IMR-90 (cell line): Measurements from ENCODE around the gene DIAPH2. TPM values are rescaled to one million over a fixed set of nuclear protein-coding genes. Genes with fewer than 3 reads are reported as not detected.

ENCODE experiments used
- ATAC-seq: fragments of 200-7000 bp; cut with Tn5 transposase; 2 replicates; pipeline ENCODE4 v1.9.1; 2020; ENCODE audit warnings: low read depth, mild to moderate bottlenecking, moderate library complexity
- BruUV-seq: library from RNA; stranded (reverse); fragments of 400-500 nt; replicated peaks from 2 replicates; lab custom pipeline; 2021; lab: Mats Ljungman, UMichigan
- CTCF ChIA-PET: fragments of 300-600 bp; formaldehyde crosslinking; extraction: SDS; loops from one replicate; lab custom pipeline; 2021; ENCODE audit warnings: antibody characterized with exemption; lab: Yijun Ruan, JAX
- POLR2A ChIA-PET: fragments of 300-600 bp; sonication (Branson Sonifier 250); formaldehyde crosslinking; loops from one replicate; lab custom pipeline; 2022; ENCODE audit warnings: antibody characterized with exemption; ENCODE audit not compliant: unreplicated experiment; lab: Charles Lee
- DNase-seq: peaks from one replicate; pipeline ENCODE4 v3.0.0; 2013
- H2AFZ ChIP-seq: replicated peaks from 2 replicates; pipeline ENCODE3; 2013; ENCODE audit warnings: low read length, mild to moderate bottlenecking; ENCODE audit not compliant: poor library complexity
- H2AK5ac ChIP-seq: 2 replicates; pipeline ENCODE4 v1.6.1; 2013; ENCODE audit warnings: low read depth, low read length, inconsistent platforms
- H2AK9ac ChIP-seq: replicated peaks from 2 replicates; pipeline ENCODE3; 2013; ENCODE audit warnings: mild to moderate bottlenecking, low read depth, low read length, moderate library complexity; ENCODE audit not compliant: poor library complexity
- H2BK120ac ChIP-seq: 2 replicates; pipeline ENCODE4 v1.6.1; 2013; ENCODE audit warnings: low read depth, low read length, inconsistent platforms
- H2BK15ac ChIP-seq: 3 replicates; pipeline ENCODE4 v1.6.1; 2013; ENCODE audit warnings: low read depth, low read length, inconsistent platforms
- H2BK20ac ChIP-seq: 2 replicates; pipeline ENCODE4 v1.6.1; 2013; ENCODE audit warnings: low read depth, mild to moderate bottlenecking, inconsistent platforms, low read length, moderate library complexity
- H2BK5ac ChIP-seq: 2 replicates; pipeline ENCODE4 v1.6.1; 2013; ENCODE audit warnings: mild to moderate bottlenecking, low read depth, low read length, inconsistent platforms; ENCODE audit not compliant: poor library complexity, severe bottlenecking
- H3K14ac ChIP-seq: replicated peaks from 2 replicates; pipeline ENCODE4 v1.6.1; 2013; ENCODE audit warnings: low read depth, low read length, inconsistent platforms
- H3K18ac ChIP-seq: 2 replicates; pipeline ENCODE4 v1.6.1; 2013; ENCODE audit warnings: low read depth, low read length, control low read depth
- H3K23ac ChIP-seq: 2 replicates; pipeline ENCODE4 v1.6.1; 2013; ENCODE audit warnings: low read depth, low read length, inconsistent platforms
- H3K27ac ChIP-seq: 2 replicates; pipeline ENCODE4 v1.5.1; 2013; ENCODE audit warnings: mild to moderate bottlenecking, control low read depth, low read length; ENCODE audit not compliant: insufficient read depth
- H3K27me3 ChIP-seq: 2 replicates; pipeline ENCODE4 v1.6.1; 2013; ENCODE audit warnings: low read length; ENCODE audit not compliant: control insufficient read depth, insufficient read depth
- H3K36me3 ChIP-seq: 2 replicates; pipeline ENCODE4 v1.6.1; 2013; ENCODE audit warnings: low read length, mixed read lengths; ENCODE audit not compliant: control insufficient read depth, insufficient read depth
- H3K4ac ChIP-seq: 2 replicates; pipeline ENCODE4 v1.6.1; 2013; ENCODE audit warnings: low read depth, low read length, inconsistent platforms
- H3K4me1 ChIP-seq: 2 replicates; pipeline ENCODE4 v1.6.1; 2013; ENCODE audit warnings: low read length, mixed read lengths; ENCODE audit not compliant: control insufficient read depth, insufficient read depth
- H3K4me2 ChIP-seq: 2 replicates; pipeline ENCODE4 v1.6.1; 2013; ENCODE audit warnings: low read depth, mild to moderate bottlenecking, control low read depth, low read length, moderate library complexity
- H3K4me3 ChIP-seq: 2 replicates; pipeline ENCODE4 v1.5.1; 2013; ENCODE audit warnings: low read depth, mild to moderate bottlenecking, control low read depth, low read length, moderate library complexity; ENCODE audit not compliant: insufficient read depth
- H3K56ac ChIP-seq: 2 replicates; pipeline ENCODE4 v1.6.1; 2013; ENCODE audit warnings: low read length, inconsistent platforms; ENCODE audit not compliant: insufficient read depth; ENCODE audit errors: extremely low read depth
- H3K79me1 ChIP-seq, 2 experiments: 2 replicates each; pipeline ENCODE4 v1.6.1; 2013; ENCODE audit warnings: low read length in 2 of 2, inconsistent platforms in 1 of 2, low read depth in 1 of 2
- H3K9ac ChIP-seq: 2 replicates; pipeline ENCODE4 v1.6.1; 2013; ENCODE audit warnings: low read depth, low read length, control low read depth
- H3K9me1 ChIP-seq: 2 replicates; pipeline ENCODE4 v1.6.1; 2013; ENCODE audit warnings: low read length, inconsistent platforms; ENCODE audit not compliant: insufficient read depth
- H3K9me3 ChIP-seq: 2 replicates; pipeline ENCODE4 v1.6.1; 2013; ENCODE audit warnings: low read length; ENCODE audit not compliant: control insufficient read depth, insufficient read depth
- H4K20me1 ChIP-seq: 2 replicates; pipeline ENCODE4 v1.6.1; 2013; ENCODE audit warnings: low read length, inconsistent platforms; ENCODE audit not compliant: insufficient read depth
- H4K5ac ChIP-seq: 2 replicates; pipeline ENCODE4 v1.6.1; 2013; ENCODE audit warnings: mild to moderate bottlenecking, low read depth, low read length, control low read depth
- H4K8ac ChIP-seq, 2 experiments: 2 replicates each; pipeline ENCODE4 v1.6.1; 2013; ENCODE audit warnings: low read depth in 2 of 2, low read length in 2 of 2, control low read depth in 1 of 2, inconsistent platforms in 1 of 2
- H4K91ac ChIP-seq: 2 replicates; pipeline ENCODE4 v1.6.1; 2013; ENCODE audit warnings: low read depth, low read length, inconsistent platforms; ENCODE audit not compliant: insufficient read depth
- BHLHE40 ChIP-seq: fragments of 150-350 bp; IDR thresholded peaks from 2 replicates; pipeline ENCODE4 v1.6.1; 2016; ENCODE audit warnings: mild to moderate bottlenecking, low read depth, low read length
- CEBPB ChIP-seq: IDR thresholded peaks from 2 replicates; pipeline ENCODE4 v1.6.1; 2012; ENCODE audit warnings: low read depth, low read length, improper control_type of control experiment
- CTCF ChIP-seq: conservative IDR thresholded peaks from 2 replicates; pipeline ENCODE4 v1.5.1; 2012; ENCODE audit warnings: mild to moderate bottlenecking, low read depth, low read length, improper control_type of control experiment
- ELK1 ChIP-seq: fragments of 150-350 bp; IDR thresholded peaks from 2 replicates; pipeline ENCODE4 v1.6.1; 2016; ENCODE audit warnings: low read depth, mild to moderate bottlenecking, low read length, moderate library complexity, borderline replicate concordance
- FOS ChIP-seq: fragments of 150-350 bp; IDR thresholded peaks from 2 replicates; pipeline ENCODE4 v1.6.1; 2016; ENCODE audit warnings: low read depth, low read length
- MAFK ChIP-seq: IDR thresholded peaks from 2 replicates; pipeline ENCODE4 v1.6.1; 2012; ENCODE audit warnings: low read depth, low read length, improper control_type of control experiment
- NFE2L2 ChIP-seq: fragments of 150-350 bp; IDR thresholded peaks from 2 replicates; pipeline ENCODE4 v1.6.1; 2016; ENCODE audit warnings: low read depth, mild to moderate bottlenecking, low read length
- RAD21 ChIP-seq: IDR thresholded peaks from 2 replicates; pipeline ENCODE4 v1.6.1; 2012; ENCODE audit warnings: low read length, improper control_type of control experiment
- RCOR1 ChIP-seq: IDR thresholded peaks from 2 replicates; pipeline ENCODE4 v1.6.1; 2012; ENCODE audit warnings: mild to moderate bottlenecking, low read length, improper control_type of control experiment; ENCODE audit not compliant: insufficient replicate concordance
- WGBS, 2 experiments: methylation state at CpG; one replicate each; pipeline versions ENCODE4 v1.1.5 to v1.1.7; 2013; ENCODE audit warnings: missing lambda C conversion rate in 2 of 2; ENCODE audit not compliant: insufficient read length in 1 of 2; ENCODE audit errors: extremely low coverage in 2 of 2; 5-methylcytosine and 5-hydroxymethylcytosine counted together
- dilution Hi-C: fragments of 300-500 bp; cut with HindIII; formaldehyde crosslinking; loops from one replicate; pipeline ENCODE4 v1.14.3; 2018; ENCODE audit warnings: low sequenced_read_pairs; ENCODE audit not compliant: unreplicated experiment
- in situ Hi-C: fragments of 300-500 bp; cut with MboI; formaldehyde crosslinking; loops from 3 replicates; pipeline ENCODE4 v1.14.3; 2019; ENCODE audit warnings: low sequenced_read_pairs, inconsistent platforms, mixed read lengths
- intact Hi-C: fragments of 100-400 bp; cut with micrococcal nuclease; formaldehyde crosslinking; loops from 2 replicates; pipeline ENCODE4 v1.10.0; 2022
- polyA plus RNA-seq, 3 experiments: library from polyadenylated mRNA; depleted of rRNA; stranded (reverse); fragments of >200 nt; gene quantifications; 2 replicates each; pipeline ENCODE4 v1.2.3, GENCODE V29; 2012; ENCODE audit warnings: low replicate concordance in 1 of 3
- total RNA-seq: library from RNA; depleted of rRNA; stranded (reverse); fragments of >200 nt; gene quantifications from 2 replicates; pipeline ENCODE4 v1.2.3, GENCODE V29; 2012

The DIAPH2 gene
- total and polyA plus RNA-seq, 2 of the 4 experiments (the other 2 are of a cell fraction), result 3.6 to 19.9 TPM

- Histone ChIP-seq H3K9me1 (no peaks in the 10 kb centered on the region), H3K27me3 (peaks cover 3% of the 10 kb centered on the region), H3K14ac (no peak overlapping the region), H3K56ac (no peak overlapping the region), H3K4me3 (no peak overlapping the region), H2BK5ac (no peak overlapping the region), H4K5ac (no peak overlapping the region), H3K4me2 (no peak overlapping the region), H4K8ac (no peak overlapping the region), H2AFZ (no peak overlapping the region), H3K4ac (no peak overlapping the region), H3K4me1 (no peaks in the 10 kb centered on the region), H3K36me3 (no peaks in the 10 kb centered on the region), H3K23ac (no peak overlapping the region), H2BK20ac (no peak overlapping the region), H2AK9ac (no peak overlapping the region), H4K20me1 (no peaks in the 10 kb centered on the region), H4K91ac (no peak overlapping the region), H3K18ac (no peak overlapping the region), H2AK5ac (no peak overlapping the region), H3K79me1 (no peaks in the 10 kb centered on the region), H3K9me3 (no peaks in the 10 kb centered on the region), H3K9ac (no peak overlapping the region), H3K27ac (no peak overlapping the region), H2BK15ac (no peak overlapping the region), H2BK120ac (no peak overlapping the region)
- no peak for ATAC-seq
- in situ Hi-C loops, result no loop called here
- ChIA-PET POLR2A (no interaction called here), CTCF (no interaction called here)
- intact Hi-C loops, result no loop called here
- no TSS peak for BruUV-seq
- dilution Hi-C loops, result no loop called here
- TF ChIP-seq RAD21, result no peak
- TF ChIP-seq RCOR1, result no peak
- TF ChIP-seq MAFK, result no peak
- TF ChIP-seq ELK1, result no peak
- TF ChIP-seq BHLHE40, result no peak
- no peak for TF ChIP-seq NFE2L2
- TF ChIP-seq CEBPB, result no peak
- no peak for TF ChIP-seq CTCF
- TF ChIP-seq FOS, result no peak
- WGBS, 2 experiments, result no CpG with 5 or more reads among the region's 5 CpGs
- DNase-seq, result no peak
Measured at GRCh38 chrX:97639526-97639925, 954.9 kb downstream of the DIAPH2 start.
